Measurements from ENCODE around the gene ETDB. TPM values are rescaled to one million over a fixed set of nuclear protein-coding genes. Genes with fewer than 3 reads are reported as not detected.
A peak's percentile ranks its signal among the peaks of the same experiment; 100 is the strongest.

ETDB gene
- total RNA-seq, 4 donors from 2014 or later: not detected

GRCh38 chrX:135095715-135096114, 24.6 kb downstream of the ETDB start:
- Histone ChIP-seq H3K36me3 (no peaks in the 10 kb centered on the region), H3K4me3 (no peak overlapping the region), H3K9me3 (no peaks in the 10 kb centered on the region), H3K27me3 (no peaks in the 10 kb centered on the region), H3K27ac (no peak overlapping the region), H3K4me1 (no peaks in the 10 kb centered on the region)
- intact Hi-C loops (cut with DNase I; ENCODE audit: low total_unique reads) (no loop called here), in situ Hi-C loops (cut with MboI; ENCODE audit: low sequenced_read_pairs in 4 of 4) (no loop called here)
- ATAC-seq: no peak
- TF ChIP-seq CTCF (IDR thresholded peaks at IDR 0.05 in 4 of 5, conservative IDR thresholded peaks at IDR 0.05 in 1 of 5) (no peak), POLR2A (IDR thresholded peaks at IDR 0.05) (no peak)
- no peak for DNase-seq

- no peak for ATAC-seq
- no peaks in the 10 kb centered on the region for H3K36me3 ChIP-seq
- no peaks in the 10 kb centered on the region for H3K4me1 ChIP-seq
- no peaks in the 10 kb centered on the region for H3K9me3 ChIP-seq
- intact Hi-C loops (cut with DNase I; ENCODE audit: low total_unique reads): no loop called here
- no peak overlapping the region for H3K4me3 ChIP-seq
- in situ Hi-C loops (cut with MboI; ENCODE audit: low sequenced_read_pairs in 4 of 4): no loop called here
- H3K27ac ChIP-seq: no peak overlapping the region
- no peak for TF ChIP-seq CTCF (IDR thresholded peaks at IDR 0.05 in 4 of 5, conservative IDR thresholded peaks at IDR 0.05 in 1 of 5)
- no peak for TF ChIP-seq POLR2A (IDR thresholded peaks at IDR 0.05)
- DNase-seq: no peak
- no peaks in the 10 kb centered on the region for H3K27me3 ChIP-seq
These were observed 25.6 kb downstream of the ETDB start for GRCh38 chrX:135094726-135095125.

GRCh38 chrX:135089126-135089525, 31.2 kb downstream of the ETDB start:
- H3K27ac ChIP-seq: no peak overlapping the region
- H3K4me1 ChIP-seq: no peaks in the 10 kb centered on the region
- no peaks in the 10 kb centered on the region for H3K9me3 ChIP-seq
- no peak for ATAC-seq
- no peak overlapping the region for H3K4me3 ChIP-seq
- in situ Hi-C loops (cut with MboI; ENCODE audit: low sequenced_read_pairs in 4 of 4) (no loop called here), intact Hi-C loops (cut with DNase I; ENCODE audit: low total_unique reads) (no loop called here)
- no peak for TF ChIP-seq POLR2A (IDR thresholded peaks at IDR 0.05)
- H3K36me3 ChIP-seq: no peaks in the 10 kb centered on the region
- H3K27me3 ChIP-seq: no peaks in the 10 kb centered on the region
- DNase-seq: no peak

- intact Hi-C loops (cut with DNase I; ENCODE audit: low total_unique reads): loop anchor here (2.0 kb wide), 1 partner anchor 35 kb away; the partner anchor contains the start of gene RTL8A
- H3K9me3 ChIP-seq: no peaks in the 10 kb centered on the region
- in situ Hi-C loops (cut with MboI; ENCODE audit: low sequenced_read_pairs in 4 of 4): no loop called here
- peak in 1 of 2 donors; percentile 44 for DNase-seq
- no peaks in the 10 kb centered on the region for H3K36me3 ChIP-seq
- TF ChIP-seq CTCF (IDR thresholded peaks at IDR 0.05 in 4 of 5, conservative IDR thresholded peaks at IDR 0.05 in 1 of 5) (no peak), POLR2A (IDR thresholded peaks at IDR 0.05) (no peak)
- no peak overlapping the region for H3K27ac ChIP-seq
- H3K27me3 ChIP-seq: no peaks in the 10 kb centered on the region
- no peak for ATAC-seq
- H3K4me1 ChIP-seq: no peaks in the 10 kb centered on the region
- H3K4me3 ChIP-seq: no peak overlapping the region
These were observed 32.5 kb downstream of the ETDB start for GRCh38 chrX:135087867-135088266.

- intact Hi-C loops (cut with DNase I; ENCODE audit: low total_unique reads): loop anchor here (1.0 to 2.0 kb wide), 2 partner anchors 34 to 121 kb away; partner anchors contain the start of gene RTL8A
- Histone ChIP-seq H3K27me3 (no peaks in the 10 kb centered on the region), H3K9me3 (no peaks in the 10 kb centered on the region), H3K4me3 (no peak overlapping the region), H3K27ac (no peak overlapping the region), H3K4me1 (no peaks in the 10 kb centered on the region), H3K36me3 (no peaks in the 10 kb centered on the region)
- peak; percentile 62 to 86 for ATAC-seq
- in situ Hi-C loops (cut with MboI; ENCODE audit: low sequenced_read_pairs in 4 of 4): no loop called here
- no peak for DNase-seq
- TF ChIP-seq POLR2A (IDR thresholded peaks at IDR 0.05) (no peak), CTCF (IDR thresholded peaks at IDR 0.05 in 4 of 5, conservative IDR thresholded peaks at IDR 0.05 in 1 of 5) (peak in 4 of 5 experiments; percentile 38 to 57 (median 46))
These were observed 34.0 kb downstream of the ETDB start for GRCh38 chrX:135086197-135086854.

All from gastrocnemius medialis (tissue), 4 donors.